ENCODE results near the gene THAP8.

THAP8 gene

DNA sequence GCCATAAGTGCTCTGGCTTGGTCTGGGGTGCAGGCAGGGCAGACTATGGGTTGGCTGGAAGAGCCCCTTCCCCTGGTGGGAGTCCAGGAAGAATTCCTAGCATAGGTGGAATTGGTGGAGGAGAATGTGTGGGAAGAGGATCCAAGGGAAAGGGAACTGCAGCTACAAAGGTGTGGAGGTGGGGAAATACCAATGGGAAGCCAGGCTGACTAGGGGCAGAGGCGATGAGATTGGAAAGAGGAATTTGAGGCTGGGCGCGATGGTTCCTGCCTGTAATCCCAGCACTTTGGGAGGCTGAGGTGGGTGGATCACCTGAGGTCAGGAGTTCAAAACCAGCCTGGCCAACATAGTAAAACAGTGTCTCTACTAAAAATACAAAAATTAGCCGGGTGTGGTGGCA, 63.9 kb downstream of the THAP8 start:
- no peak for DNase-seq
- peaks cover 0 to 19% (median 11%) of the 10 kb centered on the region in 4 experiments for H3K4me1 ChIP-seq (ENCODE audit: control extremely low read depth in 1 of 4, control insufficient read depth in 4 of 4, insufficient read depth in 4 of 4, low read length in 3 of 4)
- H3K36me3 ChIP-seq (ENCODE audit: control insufficient read depth in 4 of 4, insufficient read depth in 4 of 4, low read length in 3 of 4), result no peaks in the 10 kb centered on the region
- no peak overlapping the region for H3K27ac ChIP-seq (ENCODE audit: insufficient read depth in 1 of 2, low read depth in 1 of 2, low read length in 2 of 2, poor library complexity in 1 of 2, severe bottlenecking in 2 of 2)
- 94% methylated on average over 3 of the region's 4 CpGs for WGBS (ENCODE audit: insufficient coverage)
- POLR2A ChIA-PET, result no interaction called here
- H3K4me3 ChIP-seq (ENCODE audit: control insufficient read depth in 1 of 7, extremely low read depth in 1 of 7, insufficient read depth in 4 of 7, low read depth in 2 of 7, low read length in 6 of 7), result no peak overlapping the region
- H3K9me3 ChIP-seq (ENCODE audit: control extremely low read depth in 1 of 5, control insufficient read depth in 4 of 5, insufficient read depth in 2 of 5, low read depth in 1 of 5, low read length in 4 of 5), result no peaks in the 10 kb centered on the region
- CTCF ChIA-PET, result no interaction called here
- H3K27me3 ChIP-seq (replicated peaks in 2 of 5; ENCODE audit: control insufficient read depth in 4 of 5, insufficient read depth in 5 of 5, low read length in 4 of 5), result peaks cover 0 to 5% (median 0%) of the 10 kb centered on the region in 5 experiments

DNA sequence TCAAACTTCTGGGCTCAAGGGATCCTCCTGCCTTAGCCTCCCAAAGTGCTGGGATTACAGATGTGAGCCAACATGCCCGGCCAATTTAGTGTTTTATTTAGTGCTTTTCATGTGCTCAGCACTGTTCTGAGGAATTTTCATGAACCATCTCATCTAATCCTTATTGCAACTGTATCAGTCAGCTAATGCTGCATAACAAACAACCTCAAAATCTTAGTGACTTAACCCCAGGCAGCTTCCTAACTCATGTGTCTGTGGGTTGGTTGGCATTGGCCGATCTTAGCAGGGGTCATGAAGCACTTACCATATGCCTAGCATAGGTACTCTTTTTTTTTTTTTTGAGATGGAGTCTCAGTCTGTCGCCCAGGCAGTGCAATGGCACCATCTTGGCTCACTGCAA, 65.3 kb downstream of the THAP8 start:
- WGBS (ENCODE audit: insufficient coverage), result 100% methylated on average over 2 of the region's 3 CpGs
- peaks cover 0 to 9% (median 5%) of the 10 kb centered on the region in 4 experiments for H3K4me1 ChIP-seq (ENCODE audit: control extremely low read depth in 1 of 4, control insufficient read depth in 4 of 4, insufficient read depth in 4 of 4, low read length in 3 of 4)
- H3K9me3 ChIP-seq (ENCODE audit: control extremely low read depth in 1 of 5, control insufficient read depth in 4 of 5, insufficient read depth in 2 of 5, low read depth in 1 of 5, low read length in 4 of 5), result no peaks in the 10 kb centered on the region
- DNase-seq, result no peak
- H3K36me3 ChIP-seq (ENCODE audit: control insufficient read depth in 4 of 4, insufficient read depth in 4 of 4, low read length in 3 of 4), result no peaks in the 10 kb centered on the region
- H3K27ac ChIP-seq (ENCODE audit: insufficient read depth in 1 of 2, low read depth in 1 of 2, low read length in 2 of 2, poor library complexity in 1 of 2, severe bottlenecking in 2 of 2), result no peak overlapping the region
- no peak overlapping the region for H3K4me3 ChIP-seq (ENCODE audit: control insufficient read depth in 1 of 7, extremely low read depth in 1 of 7, insufficient read depth in 4 of 7, low read depth in 2 of 7, low read length in 6 of 7)
- POLR2A ChIA-PET, result no interaction called here
- CTCF ChIA-PET, result no interaction called here
- peaks cover 0 to 7% (median under 1%) of the 10 kb centered on the region in 5 experiments for H3K27me3 ChIP-seq (replicated peaks in 2 of 5; ENCODE audit: control insufficient read depth in 4 of 5, insufficient read depth in 5 of 5, low read length in 4 of 5)

- POLR2A ChIA-PET, result no interaction called here
- Histone ChIP-seq H3K27ac (ENCODE audit: insufficient read depth in 1 of 2, low read depth in 1 of 2, low read length in 2 of 2, poor library complexity in 1 of 2, severe bottlenecking in 2 of 2) (no peak overlapping the region), H3K4me1 (ENCODE audit: control extremely low read depth in 1 of 4, control insufficient read depth in 4 of 4, insufficient read depth in 4 of 4, low read length in 3 of 4) (peaks cover 0 to 8% (median 5%) of the 10 kb centered on the region in 4 experiments), H3K27me3 (replicated peaks in 2 of 5; ENCODE audit: control insufficient read depth in 4 of 5, insufficient read depth in 5 of 5, low read length in 4 of 5) (peaks cover 0 to 8% (median 5%) of the 10 kb centered on the region in 5 experiments), H3K9me3 (ENCODE audit: control extremely low read depth in 1 of 5, control insufficient read depth in 4 of 5, insufficient read depth in 2 of 5, low read depth in 1 of 5, low read length in 4 of 5) (no peaks in the 10 kb centered on the region), H3K36me3 (ENCODE audit: control insufficient read depth in 4 of 4, insufficient read depth in 4 of 4, low read length in 3 of 4) (no peaks in the 10 kb centered on the region), H3K4me3 (ENCODE audit: control insufficient read depth in 1 of 7, extremely low read depth in 1 of 7, insufficient read depth in 4 of 7, low read depth in 2 of 7, low read length in 6 of 7) (peak overlapping the region in 1 of 7 experiments; percentile 74)
- 31% methylated on average over 4 of the region's 8 CpGs for WGBS (ENCODE audit: insufficient coverage)
- CTCF ChIA-PET, result interaction anchor here (1.4 to 1.5 kb wide), 2 partner anchors 9 to 13 kb away, joined by 4 read pairs; no protein-coding TSS in a partner anchor
- DNase-seq, result no peak
Measured at GRCh38 chr19:35987571-35987896, 66.6 kb downstream of the THAP8 start.

GRCh38 chr19:35986664-35987570, 67.2 kb downstream of the THAP8 start:
- Histone ChIP-seq H3K4me1 (ENCODE audit: control extremely low read depth in 1 of 4, control insufficient read depth in 4 of 4, insufficient read depth in 4 of 4, low read length in 3 of 4) (peaks cover 0 to 8% (median 5%) of the 10 kb centered on the region in 4 experiments), H3K27me3 (replicated peaks in 2 of 5; ENCODE audit: control insufficient read depth in 4 of 5, insufficient read depth in 5 of 5, low read length in 4 of 5) (peaks cover 0 to 13% (median 8%) of the 10 kb centered on the region in 5 experiments), H3K9me3 (ENCODE audit: control extremely low read depth in 1 of 5, control insufficient read depth in 4 of 5, insufficient read depth in 2 of 5, low read depth in 1 of 5, low read length in 4 of 5) (no peaks in the 10 kb centered on the region), H3K36me3 (ENCODE audit: control insufficient read depth in 4 of 4, insufficient read depth in 4 of 4, low read length in 3 of 4) (no peaks in the 10 kb centered on the region), H3K4me3 (ENCODE audit: control insufficient read depth in 1 of 7, extremely low read depth in 1 of 7, insufficient read depth in 4 of 7, low read depth in 2 of 7, low read length in 6 of 7) (peak overlapping the region in 6 of 7 experiments; percentile 10 to 74 (median 55)), H3K27ac (ENCODE audit: insufficient read depth in 1 of 2, low read depth in 1 of 2, low read length in 2 of 2, poor library complexity in 1 of 2, severe bottlenecking in 2 of 2) (no peak overlapping the region)
- ChIA-PET CTCF (interaction anchor here (1.4 to 1.5 kb wide), 2 partner anchors 10 to 13 kb away, joined by 4 read pairs; no protein-coding TSS in a partner anchor), POLR2A (no interaction called here)
- WGBS (ENCODE audit: insufficient coverage), result 10% methylated on average over 38 of the region's 54 CpGs
- peak; percentile 21 to 53 (median 49) for DNase-seq

- Histone ChIP-seq H3K9me3 (ENCODE audit: control extremely low read depth in 1 of 5, control insufficient read depth in 4 of 5, insufficient read depth in 2 of 5, low read depth in 1 of 5, low read length in 4 of 5) (no peaks in the 10 kb centered on the region), H3K27ac (ENCODE audit: insufficient read depth in 1 of 2, low read depth in 1 of 2, low read length in 2 of 2, poor library complexity in 1 of 2, severe bottlenecking in 2 of 2) (no peak overlapping the region), H3K4me3 (ENCODE audit: control insufficient read depth in 1 of 7, extremely low read depth in 1 of 7, insufficient read depth in 4 of 7, low read depth in 2 of 7, low read length in 6 of 7) (no peak overlapping the region), H3K27me3 (replicated peaks in 2 of 5; ENCODE audit: control insufficient read depth in 4 of 5, insufficient read depth in 5 of 5, low read length in 4 of 5) (peaks cover 0 to 13% (median 8%) of the 10 kb centered on the region in 5 experiments), H3K36me3 (ENCODE audit: control insufficient read depth in 4 of 4, insufficient read depth in 4 of 4, low read length in 3 of 4) (no peaks in the 10 kb centered on the region), H3K4me1 (ENCODE audit: control extremely low read depth in 1 of 4, control insufficient read depth in 4 of 4, insufficient read depth in 4 of 4, low read length in 3 of 4) (peaks cover 0 to 8% (median 5%) of the 10 kb centered on the region in 4 experiments)
- DNase-seq, result no peak
- CTCF ChIA-PET, result no interaction called here
- POLR2A ChIA-PET, result no interaction called here
- WGBS (ENCODE audit: insufficient coverage), result 98% methylated on average over 5 of the region's 5 CpGs
Measured at GRCh38 chr19:35986111-35986510, 68.0 kb downstream of the THAP8 start.
